ENCODE data around the gene CA5A.

Gene CA5A

DNA sequence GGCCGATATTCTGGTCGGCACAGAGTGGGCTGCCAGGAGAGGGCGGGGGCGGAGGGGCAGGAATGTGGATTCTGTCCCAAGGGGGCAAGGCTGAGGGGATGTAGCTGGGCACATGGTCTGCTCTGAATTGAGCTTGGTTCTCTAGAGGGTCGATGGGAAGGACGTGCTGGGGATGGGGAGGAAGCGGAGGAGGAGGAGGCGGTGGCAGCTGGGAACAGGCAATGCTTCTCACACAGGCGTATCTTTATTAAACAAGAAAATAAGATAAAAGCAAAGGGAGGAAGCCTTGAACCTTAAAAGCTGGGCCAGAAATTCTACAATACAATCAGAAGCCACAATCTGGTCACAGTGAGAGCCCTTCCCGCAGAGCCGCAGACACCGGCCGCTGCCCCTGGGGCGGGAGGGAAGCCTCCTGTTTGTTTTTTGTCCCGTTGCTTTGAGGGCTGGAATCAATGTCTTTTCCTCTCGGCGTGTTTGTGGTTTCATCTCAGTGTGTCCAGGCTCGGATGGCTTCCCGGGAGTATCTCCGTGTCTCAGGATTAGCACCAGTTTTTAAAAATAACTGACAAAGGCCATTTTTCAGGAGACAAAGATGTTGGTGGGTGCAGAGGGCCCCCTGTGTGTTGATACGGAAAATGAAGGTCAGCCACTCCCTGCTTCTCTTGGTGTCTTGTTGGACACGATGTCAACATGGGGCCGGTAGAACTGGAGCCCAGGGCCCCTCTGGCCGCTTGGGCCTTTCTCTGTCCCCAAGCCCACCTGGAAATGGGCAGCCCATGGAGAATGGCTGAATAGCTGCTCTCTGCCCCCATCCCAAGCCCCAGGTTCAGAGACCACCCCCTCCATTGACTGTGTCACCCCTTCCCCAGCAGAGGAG, 54.8 kb downstream of the CA5A start:
- TF ChIP-seq, protein P1, sequence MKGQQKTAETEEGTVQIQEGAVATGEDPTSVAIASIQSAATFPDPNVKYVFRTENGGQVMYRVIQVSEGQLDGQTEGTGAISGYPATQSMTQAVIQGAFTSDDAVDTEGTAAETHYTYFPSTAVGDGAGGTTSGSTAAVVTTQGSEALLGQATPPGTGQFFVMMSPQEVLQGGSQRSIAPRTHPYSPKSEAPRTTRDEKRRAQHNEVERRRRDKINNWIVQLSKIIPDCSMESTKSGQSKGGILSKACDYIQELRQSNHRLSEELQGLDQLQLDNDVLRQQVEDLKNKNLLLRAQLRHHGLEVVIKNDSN (IDR thresholded peaks at IDR 0.05): no peak
- TF ChIP-seq TEAD4 (IDR thresholded peaks at IDR 0.05): no peak

DNA sequence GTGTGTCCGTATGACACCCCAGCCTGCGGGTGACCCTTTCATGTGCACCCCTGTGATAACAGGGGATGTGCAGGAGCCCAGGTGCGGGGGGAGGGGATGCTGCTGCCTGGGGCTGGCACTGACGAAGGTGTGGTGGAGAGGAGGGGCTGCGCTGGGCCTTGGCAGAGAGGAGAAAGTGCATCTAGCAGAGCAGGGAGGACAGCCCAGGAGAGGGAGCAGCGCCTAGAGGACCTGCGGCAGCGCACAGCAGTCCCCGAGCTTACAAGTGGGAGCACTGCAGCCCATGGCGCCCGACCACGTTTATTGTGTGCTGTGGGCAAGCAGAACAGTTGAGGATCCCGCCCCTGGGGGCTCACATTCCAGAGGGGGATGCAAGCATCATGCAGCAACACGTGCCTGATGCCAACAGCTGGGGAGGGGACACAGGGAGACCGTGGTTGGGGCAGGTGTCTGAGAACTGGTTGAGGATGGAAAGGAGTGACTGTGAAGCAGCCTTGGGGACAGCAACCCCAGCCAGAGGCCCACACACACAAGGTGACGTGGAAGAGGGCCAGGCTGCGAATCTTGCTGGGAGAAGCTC, 56.1 kb downstream of the CA5A start:
- TF ChIP-seq RAD21 (IDR thresholded peaks at IDR 0.05; ENCODE audit: low read depth): no peak
- TF ChIP-seq, protein P1 (IDR thresholded peaks at IDR 0.05): no peak
- no peak for TF ChIP-seq CREB1 (IDR thresholded peaks at IDR 0.05; ENCODE audit: low read depth)
- no peak for TF ChIP-seq EP300 (IDR thresholded peaks at IDR 0.05; ENCODE audit: borderline replicate concordance)
- TF ChIP-seq, protein P2, sequence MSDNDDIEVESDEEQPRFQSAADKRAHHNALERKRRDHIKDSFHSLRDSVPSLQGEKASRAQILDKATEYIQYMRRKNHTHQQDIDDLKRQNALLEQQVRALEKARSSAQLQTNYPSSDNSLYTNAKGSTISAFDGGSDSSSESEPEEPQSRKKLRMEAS (IDR thresholded peaks at IDR 0.05): no peak
- TF ChIP-seq TAF1 (IDR thresholded peaks at IDR 0.05; ENCODE audit: low read depth): no peak
- no peak for TF ChIP-seq ZBTB7A (IDR thresholded peaks at IDR 0.05; ENCODE audit: low read depth)
- no peak for TF ChIP-seq YY1 (IDR thresholded peaks at IDR 0.05; ENCODE audit: low read depth)
- TF ChIP-seq NFIC (IDR thresholded peaks at IDR 0.05): no peak
- no peak for TF ChIP-seq TCF12 (IDR thresholded peaks at IDR 0.05; ENCODE audit: low read depth)
- no peak for TF ChIP-seq TEAD4 (IDR thresholded peaks at IDR 0.05)
- TF ChIP-seq EGR1 (IDR thresholded peaks at IDR 0.05): no peak
- no peak for TF ChIP-seq FOXM1 (IDR thresholded peaks at IDR 0.05; ENCODE audit: borderline replicate concordance, low read depth)
- no peak for TF ChIP-seq CEBPB (IDR thresholded peaks at IDR 0.05)
- TF ChIP-seq, protein P3, sequence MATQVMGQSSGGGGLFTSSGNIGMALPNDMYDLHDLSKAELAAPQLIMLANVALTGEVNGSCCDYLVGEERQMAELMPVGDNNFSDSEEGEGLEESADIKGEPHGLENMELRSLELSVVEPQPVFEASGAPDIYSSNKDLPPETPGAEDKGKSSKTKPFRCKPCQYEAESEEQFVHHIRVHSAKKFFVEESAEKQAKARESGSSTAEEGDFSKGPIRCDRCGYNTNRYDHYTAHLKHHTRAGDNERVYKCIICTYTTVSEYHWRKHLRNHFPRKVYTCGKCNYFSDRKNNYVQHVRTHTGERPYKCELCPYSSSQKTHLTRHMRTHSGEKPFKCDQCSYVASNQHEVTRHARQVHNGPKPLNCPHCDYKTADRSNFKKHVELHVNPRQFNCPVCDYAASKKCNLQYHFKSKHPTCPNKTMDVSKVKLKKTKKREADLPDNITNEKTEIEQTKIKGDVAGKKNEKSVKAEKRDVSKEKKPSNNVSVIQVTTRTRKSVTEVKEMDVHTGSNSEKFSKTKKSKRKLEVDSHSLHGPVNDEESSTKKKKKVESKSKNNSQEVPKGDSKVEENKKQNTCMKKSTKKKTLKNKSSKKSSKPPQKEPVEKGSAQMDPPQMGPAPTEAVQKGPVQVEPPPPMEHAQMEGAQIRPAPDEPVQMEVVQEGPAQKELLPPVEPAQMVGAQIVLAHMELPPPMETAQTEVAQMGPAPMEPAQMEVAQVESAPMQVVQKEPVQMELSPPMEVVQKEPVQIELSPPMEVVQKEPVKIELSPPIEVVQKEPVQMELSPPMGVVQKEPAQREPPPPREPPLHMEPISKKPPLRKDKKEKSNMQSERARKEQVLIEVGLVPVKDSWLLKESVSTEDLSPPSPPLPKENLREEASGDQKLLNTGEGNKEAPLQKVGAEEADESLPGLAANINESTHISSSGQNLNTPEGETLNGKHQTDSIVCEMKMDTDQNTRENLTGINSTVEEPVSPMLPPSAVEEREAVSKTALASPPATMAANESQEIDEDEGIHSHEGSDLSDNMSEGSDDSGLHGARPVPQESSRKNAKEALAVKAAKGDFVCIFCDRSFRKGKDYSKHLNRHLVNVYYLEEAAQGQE (IDR thresholded peaks at IDR 0.05; ENCODE audit: low read depth): no peak

GRCh38 chr16:87878704-87879103, 57.6 kb downstream of the CA5A start:
- TF ChIP-seq EP300 (IDR thresholded peaks at IDR 0.05; ENCODE audit: borderline replicate concordance) (peak; percentile 89), TEAD4 (IDR thresholded peaks at IDR 0.05) (peak; percentile 81), NFIC (IDR thresholded peaks at IDR 0.05) (peak; percentile 96), EGR1 (IDR thresholded peaks at IDR 0.05) (no peak), RAD21 (IDR thresholded peaks at IDR 0.05; ENCODE audit: low read depth) (0 out of 2 replicates have a peak, but pooled peaks have one; percentile 15), CEBPB (IDR thresholded peaks at IDR 0.05) (peak; percentile 62; the same call in 1 of the 2 replicates), TCF12 (IDR thresholded peaks at IDR 0.05; ENCODE audit: low read depth) (peak; percentile 95), FOXM1 (IDR thresholded peaks at IDR 0.05; ENCODE audit: borderline replicate concordance, low read depth) (peak; percentile 76; the same call in 1 of the 2 replicates)
- TF ChIP-seq, protein P3 (IDR thresholded peaks at IDR 0.05; ENCODE audit: low read depth): no peak
- TF ChIP-seq, protein P2 (IDR thresholded peaks at IDR 0.05): peak; percentile 66

- TF ChIP-seq RAD21 (IDR thresholded peaks at IDR 0.05; ENCODE audit: low read depth) (peak; percentile 62), TEAD4 (IDR thresholded peaks at IDR 0.05) (no peak)
Measured at GRCh38 chr16:87877942-87878507, 58.3 kb downstream of the CA5A start.

GRCh38 chr16:87874639-87875427, 61.5 kb downstream of the CA5A start:
- 0 out of 2 replicates have a peak, but pooled peaks have one; percentile 21 for TF ChIP-seq EGR1 (IDR thresholded peaks at IDR 0.05)
- TF ChIP-seq ZBTB7A (IDR thresholded peaks at IDR 0.05; ENCODE audit: low read depth): no peak
- TF ChIP-seq CEBPB (IDR thresholded peaks at IDR 0.05): peak; percentile 54; the same call in 1 of the 2 replicates
